GM19372 (cell line): ENCODE data around the gene NT5C1B.

Experiments used
- ATAC-seq: cut with Tn5 transposase; IDR thresholded peaks from one replicate; pipeline ENCODE4 v1.9.1; 2021; ENCODE audit warnings: mild to moderate bottlenecking, low read depth, moderate library complexity; ENCODE audit not compliant: unreplicated experiment

Gene NT5C1B

DNA sequence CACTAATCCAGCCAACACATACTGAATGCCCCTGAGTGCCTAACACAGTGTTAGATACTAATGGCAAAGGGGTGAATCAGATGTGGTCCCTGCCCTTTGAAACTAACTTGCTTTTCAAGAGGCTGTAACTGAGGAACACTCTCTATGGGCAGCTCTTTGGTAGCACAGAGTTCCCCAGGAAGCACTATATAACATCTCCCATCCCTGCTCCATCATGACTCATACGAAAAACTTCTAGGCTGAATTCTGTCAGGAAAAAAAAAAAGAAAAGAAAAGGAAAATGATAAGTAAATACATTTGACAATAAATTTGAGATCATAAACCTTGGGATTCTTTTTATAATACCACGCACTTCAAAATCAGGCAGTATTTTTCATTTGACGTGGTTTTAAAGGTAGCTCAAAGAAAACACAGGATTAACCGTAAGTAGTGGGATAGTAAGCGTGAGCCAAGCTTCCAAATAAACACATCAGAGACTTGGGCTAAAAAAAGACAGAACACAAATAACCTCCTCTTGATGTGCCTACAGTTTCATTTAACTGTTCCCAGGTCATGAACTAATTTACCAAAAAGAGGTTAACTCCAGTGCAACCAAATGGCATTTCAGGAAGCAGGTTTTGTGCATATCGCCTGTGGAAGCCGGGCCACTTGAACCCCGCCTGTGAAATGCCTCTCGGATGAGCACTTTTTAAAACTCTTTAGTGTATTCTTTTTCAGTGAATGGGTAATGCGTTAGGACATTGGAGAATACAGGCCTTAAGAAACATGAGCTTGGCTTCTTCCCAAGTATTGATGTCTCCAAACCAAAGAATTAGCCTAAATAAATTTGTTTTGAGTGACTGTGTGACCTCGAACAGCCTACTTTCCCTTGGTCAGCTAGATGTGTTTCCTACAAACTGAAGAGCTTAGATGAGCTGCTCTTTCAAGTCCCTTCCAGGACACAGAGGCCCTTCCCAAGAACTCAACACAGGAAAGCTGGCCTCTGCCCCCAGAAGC lies 71.0 kb downstream of the NT5C1B start:
- ATAC-seq = no peak

DNA sequence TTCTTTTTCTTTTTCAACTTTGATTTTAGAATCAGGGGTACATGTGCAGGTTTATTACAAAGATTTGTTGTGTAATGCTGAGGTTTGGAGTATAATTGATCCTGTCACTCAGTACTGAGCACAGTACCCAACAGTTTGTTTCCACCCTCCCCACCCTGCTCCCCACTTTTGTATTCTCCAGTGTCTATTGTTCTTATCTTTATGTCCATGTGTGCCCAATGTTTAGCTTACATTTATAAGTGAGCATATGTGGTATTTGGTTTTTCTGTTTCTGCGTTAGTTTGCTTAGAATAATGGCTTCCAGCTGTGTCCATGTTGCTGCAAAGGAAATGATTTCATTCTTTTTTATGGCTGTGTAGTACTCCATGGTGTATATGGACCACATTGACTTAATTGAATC lies 72.0 kb downstream of the NT5C1B start:
- ATAC-seq = no peak

DNA sequence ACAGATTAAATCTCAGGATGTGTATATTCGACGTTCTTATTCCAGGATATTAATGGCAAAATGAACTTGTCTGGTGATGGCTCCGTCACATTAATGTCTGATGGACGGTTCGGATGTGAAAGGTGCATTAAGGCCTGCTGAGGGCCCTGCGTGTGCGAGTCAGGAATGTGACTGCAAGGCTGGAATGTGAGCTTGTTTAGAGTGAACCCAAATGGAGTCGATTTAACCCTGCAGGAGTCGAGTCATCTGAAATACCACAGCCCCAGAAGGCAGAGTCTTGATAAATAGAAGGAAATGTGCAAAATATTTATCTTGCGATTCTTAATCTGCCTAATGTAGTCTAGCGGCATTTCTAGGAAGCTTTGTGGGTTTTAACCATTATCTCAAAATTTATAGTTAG lies 73.3 kb downstream of the NT5C1B start:
- ATAC-seq = no peak

DNA sequence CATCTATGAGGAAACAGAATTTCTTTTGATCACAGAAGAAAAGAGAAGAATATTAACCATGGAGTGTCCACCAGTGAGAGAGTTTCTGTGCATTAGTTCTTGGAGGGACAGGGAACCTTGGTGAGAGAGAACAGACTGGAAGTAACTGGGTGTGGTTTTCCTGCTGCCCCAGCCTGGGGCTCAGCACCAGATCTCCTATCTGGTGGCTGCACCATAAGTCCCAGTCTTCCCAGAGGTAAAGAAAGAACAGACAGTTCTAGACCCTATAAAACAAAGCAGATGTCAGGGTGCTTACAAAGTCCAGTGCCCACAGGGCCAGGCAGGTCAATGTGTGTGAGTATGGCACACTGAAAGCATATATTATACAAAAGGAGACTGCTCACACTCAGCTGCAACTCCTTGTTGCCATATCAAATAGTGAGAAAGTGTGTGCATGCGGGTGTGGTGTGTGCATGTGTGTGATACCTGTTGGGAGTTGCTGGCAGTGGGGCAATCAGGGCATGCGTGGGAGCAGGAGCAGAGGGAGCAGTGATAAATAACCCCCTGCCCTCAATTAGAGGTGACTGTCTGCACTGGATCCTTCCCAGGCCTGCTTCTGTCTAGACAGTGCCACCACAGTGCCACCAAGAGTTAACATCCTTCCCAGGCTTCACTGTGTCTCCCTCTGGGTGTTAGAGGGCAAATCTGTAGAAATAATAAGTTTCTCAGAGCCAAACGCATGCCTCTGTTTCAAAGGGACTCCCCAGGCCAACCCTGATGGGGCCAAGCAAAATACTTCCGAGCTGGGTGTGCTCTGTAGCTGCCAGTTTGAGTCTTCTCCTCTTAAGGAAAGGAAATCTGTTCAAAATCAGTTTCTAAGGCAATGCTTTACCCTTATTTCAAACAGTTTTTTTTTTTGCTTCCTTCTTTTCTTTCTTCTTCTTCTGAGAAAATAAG lies 74.6 kb downstream of the NT5C1B start:
- ATAC-seq = no peak
